Measurements from ENCODE around the gene YY2.
"Not testable (repeated sequence)": the region's sequence is repeated elsewhere in the genome, so short reads cannot be mapped to it uniquely, and the experiment has no call there.

The YY2 gene

DNA sequence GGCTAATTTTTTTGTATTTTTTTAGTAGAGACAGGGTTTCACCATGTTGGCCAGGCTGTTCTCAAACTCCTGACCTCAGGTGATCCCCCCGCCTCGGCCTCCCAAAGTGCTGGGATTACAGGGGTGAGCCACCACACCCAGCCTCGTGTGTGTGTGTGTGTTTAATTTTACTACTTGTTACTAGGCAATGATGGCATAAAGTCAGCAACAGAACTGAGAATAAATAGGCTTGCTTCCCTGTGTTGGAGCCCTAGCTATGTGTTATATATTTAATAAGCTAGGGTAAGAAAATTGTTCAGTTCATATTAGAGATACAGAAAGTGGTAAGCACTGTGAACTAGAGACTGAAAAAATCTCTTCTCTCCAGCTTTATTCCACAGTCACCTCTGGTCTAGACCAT, 18.4 kb downstream of the YY2 start:
- not testable (repeated sequence) for DNase-seq (ENCODE audit: low read depth in 2 of 2)

DNA sequence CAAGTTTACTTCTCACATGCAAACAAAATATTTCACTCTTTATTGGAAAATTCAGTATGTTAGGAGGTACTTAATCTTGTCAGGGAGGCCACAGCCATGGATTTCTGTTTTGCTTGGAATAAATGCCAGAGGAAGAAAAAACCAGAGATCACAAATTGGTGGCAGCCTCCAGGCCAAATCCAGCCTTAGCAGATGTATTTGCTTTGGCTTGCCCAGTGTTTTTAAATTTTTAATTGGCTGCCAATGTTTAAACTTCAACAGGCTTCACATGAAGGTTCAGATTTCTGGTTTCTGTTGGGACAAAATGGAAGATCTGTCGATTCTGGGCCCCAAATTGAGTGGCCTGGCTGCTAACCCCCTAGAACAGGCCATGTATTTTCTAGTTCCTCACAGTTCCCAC, 19.2 kb downstream of the YY2 start:
- no peak for DNase-seq (ENCODE audit: low read depth in 2 of 2)

DNA sequence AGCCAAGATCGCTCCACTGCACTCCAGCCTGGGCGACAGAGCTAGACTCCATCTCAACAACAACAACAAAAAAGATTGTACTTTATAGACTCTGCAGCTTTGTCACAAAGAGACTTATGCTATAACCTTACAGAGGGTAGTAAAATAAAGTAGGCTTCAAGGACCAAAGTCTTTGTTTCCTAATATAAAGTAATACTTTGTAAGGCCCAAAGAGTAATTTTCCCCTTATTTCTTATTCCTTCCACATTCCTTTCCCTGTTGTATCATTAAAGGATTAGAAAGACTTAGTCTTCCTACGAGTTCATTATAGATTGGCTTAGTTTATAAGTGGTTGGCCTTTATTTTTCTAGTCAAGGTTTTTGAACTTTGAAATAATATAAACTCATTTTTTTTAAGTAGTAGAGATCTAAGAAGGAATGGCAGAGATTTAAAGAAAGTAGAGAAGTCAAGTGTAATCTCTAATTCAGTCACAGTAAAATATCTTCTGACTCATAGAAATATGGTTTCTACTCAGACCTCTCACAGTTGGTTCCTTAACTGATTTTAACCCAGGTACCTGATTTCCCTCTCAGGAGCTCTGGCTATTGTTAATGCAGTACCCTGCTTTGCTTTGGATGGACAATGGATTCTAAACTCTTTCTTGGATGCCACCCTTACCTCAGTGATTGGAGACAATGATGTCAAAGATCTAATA, 26.2 kb downstream of the YY2 start:
- DNase-seq (ENCODE audit: low read depth in 2 of 2) = no peak

DNA sequence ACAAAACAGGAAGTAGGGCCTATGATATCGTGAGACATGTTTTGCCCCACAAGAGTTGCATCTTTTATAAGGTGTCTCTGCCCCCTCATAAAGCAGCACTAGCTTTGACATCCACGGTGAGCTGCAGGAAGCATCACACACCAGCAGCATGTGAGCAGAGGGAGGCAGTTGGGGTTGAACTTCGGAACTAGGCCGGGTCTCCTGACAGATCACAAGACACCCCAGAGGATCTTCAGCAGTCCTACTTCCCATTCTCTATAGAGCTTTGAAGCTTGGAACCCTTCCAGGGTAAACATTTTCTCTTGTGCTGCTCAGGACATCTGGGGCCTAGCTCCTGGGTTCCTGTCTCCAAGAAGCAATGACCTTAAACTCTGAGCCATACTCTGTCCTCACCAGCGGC, 27.5 kb downstream of the YY2 start:
- DNase-seq (ENCODE audit: low read depth in 2 of 2) = no peak

DNA sequence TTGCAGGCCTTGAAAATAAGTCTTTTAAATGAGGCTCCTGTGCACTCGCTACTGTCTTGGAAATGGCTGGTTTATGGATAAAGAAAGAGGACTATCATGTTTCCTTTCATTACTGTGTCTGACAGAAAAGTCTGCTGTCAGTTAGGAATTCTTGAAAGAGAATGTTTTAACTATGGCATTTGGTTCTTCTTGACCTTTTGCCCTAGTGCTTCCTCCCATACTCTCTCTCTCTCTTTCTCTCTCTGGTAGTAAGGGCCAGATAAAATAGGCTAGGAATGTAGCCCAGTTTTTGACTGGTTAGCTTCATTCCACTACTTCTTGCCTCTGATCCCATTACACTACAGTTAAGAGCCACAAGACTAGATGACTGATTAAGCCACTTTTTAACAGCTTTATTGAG, 29.8 kb downstream of the YY2 start:
- no peak for DNase-seq (ENCODE audit: low read depth in 2 of 2)

DNA sequence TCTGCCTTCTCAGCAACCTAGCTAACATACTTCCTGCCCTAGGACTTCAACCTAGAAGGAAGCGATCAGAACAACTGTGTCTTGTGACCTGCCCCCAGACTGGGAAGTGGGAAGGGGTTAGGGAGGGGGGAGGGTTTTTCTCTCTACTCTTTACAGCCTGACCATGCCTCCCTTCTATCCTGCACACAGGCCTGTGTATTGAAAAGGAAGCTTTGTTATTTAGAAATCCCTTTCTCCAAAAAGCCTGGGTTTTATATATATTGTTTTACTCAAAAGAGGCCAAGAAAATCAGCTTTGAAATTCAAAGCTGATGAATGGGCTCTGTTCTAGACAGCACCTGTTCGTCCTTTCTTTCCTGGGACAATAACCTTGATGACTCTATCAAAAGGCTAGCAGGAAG, 49.5 kb downstream of the YY2 start:
- no peak for DNase-seq (ENCODE audit: low read depth in 2 of 2)

DNA sequence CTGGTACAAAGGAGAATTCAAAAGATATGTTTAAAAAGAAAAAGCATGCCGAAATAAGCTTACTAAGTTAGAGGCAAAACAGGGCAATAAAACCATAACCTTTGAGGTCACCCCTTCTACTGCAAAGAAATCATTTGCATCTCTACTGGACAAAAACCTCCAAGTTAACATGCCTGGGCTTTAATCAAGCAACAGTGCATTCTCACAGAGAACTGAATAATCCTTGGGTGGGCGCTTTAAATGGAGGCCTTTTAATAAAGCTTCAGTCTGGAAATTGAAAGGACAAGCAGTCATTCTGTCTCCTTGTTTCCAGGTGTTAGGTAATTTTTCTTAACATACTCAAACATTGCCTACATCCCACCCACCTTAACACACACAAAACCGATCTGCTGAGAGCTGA, 50.2 kb downstream of the YY2 start:
- no peak for DNase-seq (ENCODE audit: low read depth in 2 of 2)

DNA sequence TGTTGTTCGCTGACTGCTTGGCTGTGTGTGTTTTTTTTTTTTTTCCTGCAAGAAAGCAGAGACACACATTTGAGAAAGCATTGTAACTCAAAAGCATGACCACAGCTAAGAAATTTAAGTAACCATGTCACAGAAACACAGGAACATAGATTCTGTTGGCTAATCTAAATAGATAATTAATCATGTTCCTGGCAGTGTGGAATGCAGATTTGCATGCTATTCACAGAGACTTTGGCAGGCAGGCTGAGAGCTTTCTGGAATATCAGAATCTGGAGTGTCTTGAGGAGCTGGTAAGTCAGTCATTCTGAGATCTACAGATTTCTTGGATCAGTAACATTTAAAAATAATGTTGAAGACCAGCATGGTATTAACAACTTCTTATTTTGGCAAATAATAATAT, 51.5 kb downstream of the YY2 start:
- DNase-seq (ENCODE audit: low read depth in 2 of 2) = peak; percentile 27 to 30

Data from fibroblast of skin of left biceps (primary cell).